ENCODE data around the gene ATP13A4. TPM values are rescaled to one million over a fixed set of nuclear protein-coding genes. Genes with fewer than 3 reads are reported as not detected.

ATP13A4 gene
- total RNA-seq, 2 experiments from 2014 or later = 0.44 to 2.5 TPM

- H3K9me2 ChIP-seq (ENCODE audit: insufficient read depth, low read length) = no peaks in the 10 kb centered on the region
- H2AFZ ChIP-seq (ENCODE audit: low read length) = no peak overlapping the region
- TF ChIP-seq EZH2phosphoT487 (IDR thresholded peaks at IDR 0.05; ENCODE audit: borderline replicate concordance, low read depth, low read length) (no peak), CTCF (conservative IDR thresholded peaks at IDR 0.05; ENCODE audit: low read length) (peak; percentile 95)
- intact Hi-C loops (cut with micrococcal nuclease; ENCODE audit: unreplicated experiment) = loop anchor here (1.0 to 5.0 kb wide), 4 partner anchors 111 to 1105 kb away; no protein-coding TSS in a partner anchor
- H3K4me1 ChIP-seq (ENCODE audit: insufficient read depth, low read length, poor library complexity, severe bottlenecking) = no peaks in the 10 kb centered on the region
- peak; percentile 62 for DNase-seq (ENCODE audit: low spot score)
- ChIA-PET POLR2A (no interaction called here), CTCF (ENCODE audit: unreplicated experiment) (no interaction called here)
- H3K9me3 ChIP-seq (ENCODE audit: low read length) = no peaks in the 10 kb centered on the region
- no peaks in the 10 kb centered on the region for H3K79me2 ChIP-seq (ENCODE audit: insufficient read depth, low read depth, low read length)
- H3K4me3 ChIP-seq (ENCODE audit: low read depth, low read length, poor library complexity, severe bottlenecking) = no peak overlapping the region
- no TSS peak for BruUV-seq (replicated peaks)
- no peaks in the 10 kb centered on the region for H4K20me1 ChIP-seq (ENCODE audit: insufficient read depth, low read length)
- no peak overlapping the region for H3K4me2 ChIP-seq (ENCODE audit: low read length)
- no peak overlapping the region for H3K27ac ChIP-seq (ENCODE audit: low read depth, low read length, poor library complexity, severe bottlenecking)
- no peaks in the 10 kb centered on the region for H3K36me3 ChIP-seq (ENCODE audit: insufficient read depth, low read length)
These were observed 17.8 kb upstream of the ATP13A4 start for GRCh38 chr3:193572426-193572908.

GRCh38 chr3:193569119-193569518 is 14.4 kb upstream of the ATP13A4 start:
- no TSS peak for BruUV-seq (replicated peaks)

More at GRCh38 chr3:193569119-193569518, 14.4 kb upstream of the ATP13A4 start:
- CTCF ChIA-PET (ENCODE audit: unreplicated experiment) = no interaction called here
- no peaks in the 10 kb centered on the region for H3K9me3 ChIP-seq (ENCODE audit: low read length)
- no peaks in the 10 kb centered on the region for H3K79me2 ChIP-seq (ENCODE audit: insufficient read depth, low read depth, low read length)
- H3K4me3 ChIP-seq (ENCODE audit: low read depth, low read length, poor library complexity, severe bottlenecking) = no peak overlapping the region
- intact Hi-C loops (cut with micrococcal nuclease; ENCODE audit: unreplicated experiment) = no loop called here
- H3K27ac ChIP-seq (ENCODE audit: low read depth, low read length, poor library complexity, severe bottlenecking) = no peak overlapping the region
- TF ChIP-seq CTCF (conservative IDR thresholded peaks at IDR 0.05; ENCODE audit: low read length) = no peak
- TF ChIP-seq EZH2phosphoT487 (IDR thresholded peaks at IDR 0.05; ENCODE audit: borderline replicate concordance, low read depth, low read length) = no peak
- H4K20me1 ChIP-seq (ENCODE audit: insufficient read depth, low read length) = no peaks in the 10 kb centered on the region
- H3K36me3 ChIP-seq (ENCODE audit: insufficient read depth, low read length) = no peaks in the 10 kb centered on the region
- no peak overlapping the region for H3K4me2 ChIP-seq (ENCODE audit: low read length)
- H2AFZ ChIP-seq (ENCODE audit: low read length) = no peak overlapping the region
- POLR2A ChIA-PET = no interaction called here
- H3K4me1 ChIP-seq (ENCODE audit: insufficient read depth, low read length, poor library complexity, severe bottlenecking) = no peaks in the 10 kb centered on the region
- no peaks in the 10 kb centered on the region for H3K9me2 ChIP-seq (ENCODE audit: insufficient read depth, low read length)
- DNase-seq (ENCODE audit: low spot score) = no peak
